NCI-H345 treated with DMSO at 0.1 percent for 48 hours (cell line): ENCODE data around the gene OR1E2.
"Not testable (repeated sequence)": the region's sequence is repeated elsewhere in the genome, so short reads cannot be mapped to it uniquely, and the experiment has no call there.

Source experiments
- DNase-seq: peaks from one replicate; lab custom pipeline; 2025; ENCODE audit not compliant: unreplicated experiment; lab: John Stamatoyannopoulos, UW

Gene OR1E2

GRCh38 chr17:3433741-3434140 lies at the start of gene OR1E2:
Gene OR1E2, minus strand, starts transcription at chr17:3433841. Its CDS starts 0 bp downstream, at chr17:3433841.
- no peak for DNase-seq

DNA sequence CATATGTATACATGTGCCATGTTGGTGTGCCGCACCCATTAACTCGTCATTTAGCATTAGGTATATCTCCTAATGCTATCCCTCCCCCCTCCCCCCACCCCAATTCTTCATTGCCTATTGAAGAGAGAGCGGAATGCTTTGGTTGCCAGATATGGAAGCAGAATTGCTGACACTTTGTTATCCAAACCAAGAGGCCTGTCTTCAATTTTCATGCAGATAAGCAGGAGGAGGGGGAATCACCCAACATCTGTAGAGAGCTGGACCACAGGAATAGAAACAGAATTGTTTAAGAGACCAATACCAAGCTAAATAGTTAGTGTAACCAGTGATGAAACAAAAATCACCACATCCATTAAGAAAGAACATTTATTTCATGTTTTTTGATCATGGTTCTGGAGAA lies 49.2 kb upstream of the OR1E2 start:
- DNase-seq = no peak

DNA sequence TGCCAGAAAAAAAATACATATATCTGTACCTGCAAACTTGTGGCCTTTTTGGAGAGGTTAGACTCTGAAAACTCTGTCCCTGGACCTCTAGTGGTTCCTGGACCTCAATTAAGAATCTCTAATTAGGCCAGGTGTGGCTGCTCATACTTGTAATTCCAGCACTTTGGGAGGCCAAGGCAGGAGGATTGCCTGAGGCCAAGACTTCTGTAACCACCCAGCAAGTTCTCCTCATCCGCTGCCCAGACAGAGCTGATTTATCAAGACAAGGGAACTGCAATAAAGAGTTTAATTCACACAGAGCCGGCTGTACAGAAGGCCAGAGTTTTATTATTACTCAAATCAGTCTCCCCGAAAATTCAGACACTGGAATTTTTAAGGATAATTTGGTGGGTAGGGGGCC lies 46.3 kb upstream of the OR1E2 start:
- DNase-seq = no peak

DNA sequence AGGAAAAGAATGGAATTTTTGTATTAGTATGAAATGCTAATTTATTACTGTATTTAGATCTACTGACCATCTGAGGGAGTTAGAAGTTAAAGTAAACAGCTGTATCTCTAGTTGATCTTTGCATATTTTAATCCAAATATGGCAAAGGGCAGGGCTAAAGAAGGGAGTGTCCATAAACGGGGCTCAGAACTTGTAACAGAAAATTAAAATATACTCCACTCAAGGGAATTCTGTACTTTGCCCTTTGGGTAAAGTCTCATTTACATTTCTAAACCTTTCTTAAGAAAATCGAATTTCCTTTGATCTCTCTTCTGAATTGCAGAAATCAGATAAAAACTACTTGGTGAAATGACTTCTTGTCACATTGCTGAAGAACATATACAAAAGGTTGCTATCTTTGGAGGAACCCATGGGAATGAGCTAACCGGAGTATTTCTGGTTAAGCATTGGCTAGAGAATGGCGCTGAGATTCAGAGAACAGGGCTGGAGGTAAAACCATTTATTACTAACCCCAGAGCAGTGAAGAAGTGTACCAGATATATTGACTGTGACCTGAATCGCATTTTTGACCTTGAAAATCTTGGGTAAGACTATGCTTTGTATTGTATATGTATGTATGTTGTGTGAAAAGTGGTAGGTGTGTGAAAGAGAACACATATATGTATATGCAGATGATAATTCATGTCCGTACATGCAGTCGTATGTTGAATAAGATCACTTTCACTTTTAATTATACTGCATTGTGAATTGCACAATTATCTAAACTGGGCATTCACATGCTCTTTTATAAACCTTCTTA lies 42.4 kb upstream of the OR1E2 start, which contains the start of gene ASPA:
ASPA (plus strand) TSS at position 186 of the 799 bp plus-strand sequence; CDS start at position 349, 163 bp downstream.
- no peak for DNase-seq

DNA sequence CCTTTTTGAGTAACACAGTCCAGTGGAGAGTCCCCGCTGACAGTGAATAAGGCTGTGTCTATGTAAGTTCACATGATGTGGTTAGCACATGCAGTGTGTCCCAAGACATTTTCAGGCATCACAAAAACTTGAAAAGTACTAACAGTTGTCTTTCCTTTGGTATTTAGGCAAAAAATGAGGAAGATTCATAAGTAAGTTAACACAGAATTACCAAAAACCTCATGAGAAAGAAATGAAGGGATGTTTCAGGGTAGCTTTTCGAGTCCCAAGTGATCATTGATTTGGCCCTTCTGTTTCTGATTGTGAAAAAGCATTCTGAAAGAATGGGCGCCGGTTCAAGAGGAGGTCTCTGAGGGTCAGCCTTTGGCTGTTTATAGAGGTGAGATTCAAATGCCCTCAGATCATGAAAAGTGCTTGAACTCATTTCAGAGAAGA lies 41.6 kb upstream of the OR1E2 start:
- no peak for DNase-seq

DNA sequence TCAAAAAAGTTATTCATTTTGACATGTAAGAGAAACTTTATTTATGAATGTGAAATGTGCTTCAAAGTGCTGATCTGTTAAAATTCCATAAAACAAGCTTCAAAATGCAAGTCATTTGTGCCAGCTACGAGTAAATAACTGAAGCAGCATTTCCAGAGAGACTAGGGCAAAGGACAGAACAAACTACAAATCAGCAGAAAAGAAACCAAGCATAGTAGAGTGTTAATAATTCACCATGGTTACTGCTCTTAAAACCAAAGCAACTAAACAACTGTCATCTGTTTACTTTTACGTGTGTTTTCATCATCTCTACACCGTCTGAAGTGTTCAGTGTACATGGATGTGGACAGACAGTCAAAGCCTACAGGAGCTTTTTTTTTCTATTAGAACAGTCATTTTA lies 40.6 kb upstream of the OR1E2 start:
- DNase-seq = no peak

- DNase-seq = no peak
Measured at GRCh38 chr17:3472137-3472536, 38.5 kb upstream of the OR1E2 start.

- DNase-seq = no peak
Measured at GRCh38 chr17:3471599-3471998, 38.0 kb upstream of the OR1E2 start, which contains the start of gene SPATA22. Gene SPATA22, minus strand, starts transcription at chr17:3471819. Its CDS starts 2,494 bp downstream, at chr17:3469325.

DNA sequence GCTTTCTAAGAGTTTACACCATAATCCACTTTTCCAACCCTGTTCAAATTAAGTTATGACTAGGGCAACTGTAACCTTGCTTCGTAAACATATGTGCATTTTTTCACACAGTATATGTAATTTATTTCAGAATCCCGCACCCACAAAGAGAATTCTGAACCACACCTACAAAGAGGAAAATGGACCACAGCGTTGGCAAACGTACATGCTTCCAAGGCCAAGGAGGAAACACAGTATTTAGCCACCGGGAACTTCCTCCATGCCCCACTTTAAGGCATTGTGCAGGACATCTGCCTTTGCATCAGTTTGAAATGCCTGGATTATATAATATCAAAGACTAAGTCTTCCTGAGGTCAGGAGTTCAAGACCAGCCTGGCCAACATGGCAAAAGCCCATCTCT lies 35.9 kb upstream of the OR1E2 start:
- DNase-seq = no peak

GRCh38 chr17:3466355-3466754 lies 32.7 kb upstream of the OR1E2 start:
- not testable (repeated sequence) for DNase-seq

GRCh38 chr17:3448059-3448665 lies 14.5 kb upstream of the OR1E2 start:
- DNase-seq = no peak

DNA sequence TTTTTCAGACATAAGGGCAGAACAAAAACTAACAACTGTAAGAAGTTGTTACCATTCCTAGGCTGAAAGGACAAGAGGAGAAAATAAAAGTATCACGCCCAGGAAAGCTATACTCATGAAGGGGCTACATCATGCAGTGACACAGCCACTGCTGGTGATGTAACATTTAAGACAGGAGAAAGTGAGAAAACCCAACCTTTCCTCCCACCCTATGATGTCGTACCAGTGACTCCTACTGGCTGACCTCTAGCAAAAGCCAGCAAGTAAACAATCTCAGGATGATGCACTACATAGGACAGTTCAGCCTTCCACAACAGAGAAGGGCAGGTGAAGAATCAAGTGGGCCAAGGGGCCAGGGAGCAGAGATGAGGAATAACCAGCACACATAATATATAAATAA lies 14.0 kb upstream of the OR1E2 start:
- DNase-seq = no peak

- no peak for DNase-seq
Measured at GRCh38 chr17:3440451-3440850, 6.8 kb upstream of the OR1E2 start.

DNA sequence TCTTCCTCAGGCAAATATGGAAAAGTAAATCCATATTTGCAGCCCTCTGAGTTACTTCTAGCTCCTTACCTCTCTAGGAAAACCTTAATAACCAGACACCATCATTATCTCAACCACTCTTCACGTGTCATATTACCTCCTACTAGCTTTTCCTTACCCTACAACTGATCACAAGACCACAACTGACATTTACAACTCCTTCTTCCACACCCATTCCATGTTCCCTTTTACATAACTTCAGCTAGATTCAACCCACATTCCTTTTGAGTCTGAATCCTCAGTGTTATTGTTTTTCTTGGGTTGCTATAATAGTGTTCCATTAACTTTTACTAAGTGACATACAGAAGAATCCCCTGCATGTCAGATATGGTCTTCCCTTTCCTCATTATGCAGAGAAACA lies 4.7 kb upstream of the OR1E2 start:
- no peak for DNase-seq

DNA sequence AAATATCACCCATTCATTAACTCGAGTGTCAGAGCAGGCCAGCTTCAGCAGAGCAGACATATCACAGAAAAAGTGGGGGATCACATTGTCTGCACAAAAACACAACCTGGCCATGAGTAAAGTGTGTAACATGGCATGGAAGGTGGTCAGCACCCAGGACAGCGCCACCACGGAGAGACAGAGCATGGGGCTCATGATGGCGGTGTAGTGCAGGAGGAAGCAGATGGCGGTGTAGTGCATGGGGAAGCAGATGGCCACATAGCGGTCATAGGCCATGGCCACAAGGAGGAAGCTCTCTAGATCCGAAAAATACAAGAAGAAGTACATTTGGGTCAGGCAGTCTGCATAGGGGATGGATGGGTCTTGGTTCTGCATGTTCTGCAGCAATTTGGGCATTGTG lies 426 bp downstream of the OR1E2 start:
- not testable (repeated sequence) for DNase-seq

GRCh38 chr17:3418222-3418621 lies 15.4 kb downstream of the OR1E2 start:
- DNase-seq = no peak

GRCh38 chr17:3415610-3416009 lies 18.0 kb downstream of the OR1E2 start:
- DNase-seq = no peak

DNA sequence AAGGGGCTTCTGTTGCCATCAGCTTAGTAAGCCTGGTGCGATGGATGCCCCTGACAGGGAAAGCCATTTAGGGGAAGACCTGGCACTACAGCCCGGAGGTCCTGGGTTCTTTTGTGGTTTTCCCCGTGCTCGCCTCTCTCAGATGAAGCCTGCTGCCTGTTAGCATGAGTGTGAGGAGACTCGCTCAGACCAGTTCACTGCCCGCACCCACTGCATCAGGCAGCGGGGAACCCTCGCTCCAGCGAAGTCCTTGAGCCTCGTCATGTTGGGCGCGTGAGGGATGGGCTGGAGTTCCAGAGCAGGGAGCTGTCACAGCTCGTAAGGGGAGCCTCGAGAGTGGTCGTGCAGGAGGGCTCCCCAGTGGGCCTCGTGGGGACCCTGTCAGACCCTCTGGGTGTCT lies 21.4 kb downstream of the OR1E2 start:
- not testable (repeated sequence) for DNase-seq

DNA sequence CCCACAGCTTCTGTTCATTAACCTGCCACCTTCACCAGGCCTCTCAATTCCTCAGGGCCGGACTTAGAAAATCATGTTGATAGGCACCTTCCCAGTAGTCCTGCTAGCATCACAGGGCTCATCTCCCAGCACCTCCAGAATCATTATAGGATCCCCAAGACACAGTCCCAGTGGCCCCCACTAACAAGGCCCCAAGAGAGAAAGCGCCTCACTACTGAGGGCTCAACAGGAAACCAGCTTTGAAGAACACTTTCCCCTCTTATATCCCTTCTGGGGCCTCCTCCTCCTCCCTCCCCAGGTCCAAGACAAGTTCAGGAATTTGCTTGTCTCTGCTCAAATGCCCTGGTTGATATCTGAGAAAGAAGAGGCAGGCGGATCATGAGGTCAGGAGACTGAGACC lies 22.6 kb downstream of the OR1E2 start, which contains the start of gene OR3A3:
OR3A3 (plus strand) TSS at position 301 of the 400 bp plus-strand sequence.
- DNase-seq = no peak

DNA sequence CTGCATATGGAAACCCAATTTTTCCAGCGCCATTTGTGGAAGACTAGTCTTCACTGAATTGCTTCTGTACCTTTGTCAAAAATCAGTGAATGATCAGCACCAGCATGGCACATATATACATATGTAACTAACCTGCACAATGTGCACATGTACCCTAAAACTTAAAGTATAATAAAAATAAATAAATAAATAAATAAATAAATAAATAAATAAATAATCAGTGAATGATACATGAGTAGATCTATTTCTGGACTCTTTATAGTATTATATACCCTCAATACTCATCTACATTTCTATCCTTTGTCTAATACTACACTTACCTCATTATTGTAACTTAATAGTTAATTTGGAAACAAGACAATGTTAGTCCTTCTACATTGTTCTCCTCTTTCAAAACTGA lies 29.8 kb downstream of the OR1E2 start:
- DNase-seq = not testable (repeated sequence)

DNA sequence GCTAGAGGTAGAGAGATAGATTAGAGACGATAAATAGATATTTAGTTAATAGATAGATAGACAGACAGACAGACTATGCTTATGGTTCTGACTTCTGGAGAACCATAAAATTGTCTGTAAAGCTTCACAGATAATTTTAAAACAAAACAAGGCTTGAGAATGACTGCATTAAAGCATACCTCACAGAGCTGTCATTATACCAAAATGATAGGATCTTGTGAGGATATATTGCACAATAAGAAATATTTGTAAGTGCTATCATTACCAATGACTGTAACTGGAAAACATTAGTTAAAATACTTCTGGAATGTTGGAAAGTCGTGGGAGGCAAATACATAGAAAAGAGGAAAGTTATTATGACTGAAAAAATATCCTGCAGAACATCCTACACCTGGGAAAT lies 31.9 kb downstream of the OR1E2 start:
- DNase-seq = no peak

GRCh38 chr17:3400055-3400454 lies 33.6 kb downstream of the OR1E2 start:
- DNase-seq = no peak
